H1 (cell line): Measurements from ENCODE around the gene PCDHA11. TPM values are rescaled to one million over a fixed set of nuclear protein-coding genes. Genes with fewer than 3 reads are reported as not detected.

ENCODE experiments used
- CTCF ChIA-PET: fragments of 300-600 bp; sonication (Branson Sonifier 250); formaldehyde crosslinking; loops from one replicate; lab custom pipeline; 2021; ENCODE audit not compliant: partially characterized antibody; lab: Charles Lee
- POLR2A ChIA-PET: fragments of 300-600 bp; sonication (Branson Sonifier 250); formaldehyde crosslinking; loops from one replicate; lab custom pipeline; 2021; ENCODE audit warnings: inconsistent platforms; ENCODE audit not compliant: partially characterized antibody; lab: Charles Lee
- DNase-seq, 2 experiments: peaks; one replicate each; pipeline versions ENCODE4 v3.0.0 to v3.0.0-alpha.2; 2010 to 2022; ENCODE audit warnings: low spot score in 2 of 2, low read depth in 1 of 2, mixed read lengths in 1 of 2
- FAIRE-seq: peaks from 2 replicates; lab custom pipeline; 2011; peaks lifted over from hg19 to GRCh38; lab: Jason Lieb, UNC
- H2AFZ ChIP-seq: 2 replicates; pipeline ENCODE4 v1.8.1; 2012; ENCODE audit warnings: low read length, inconsistent platforms
- H2AK5ac ChIP-seq: 2 replicates; pipeline ENCODE4 v1.6.1; 2013; ENCODE audit warnings: low read depth, low read length
- H2BK120ac ChIP-seq: replicated peaks from 2 replicates; pipeline ENCODE3; 2013; ENCODE audit warnings: low read depth, low read length, inconsistent platforms
- H2BK12ac ChIP-seq: 2 replicates; pipeline ENCODE4 v1.6.1; 2013; ENCODE audit warnings: low read depth, low read length
- H2BK15ac ChIP-seq: 2 replicates; pipeline ENCODE4 v1.6.1; 2013; ENCODE audit warnings: low read length
- H2BK20ac ChIP-seq: 2 replicates; pipeline ENCODE4 v1.6.1; 2013; ENCODE audit warnings: low read length
- H2BK5ac ChIP-seq: 2 replicates; pipeline ENCODE4 v1.6.1; 2013; ENCODE audit warnings: low read depth, low read length
- H3K14ac ChIP-seq: 2 replicates; pipeline ENCODE4 v1.6.1; 2013; ENCODE audit warnings: inconsistent platforms; ENCODE audit not compliant: insufficient read length
- H3K18ac ChIP-seq: 2 replicates; pipeline ENCODE4 v1.6.1; 2013; ENCODE audit warnings: low read length; ENCODE audit errors: extremely low read depth
- H3K23ac ChIP-seq: 2 replicates; pipeline ENCODE4 v1.6.1; 2013; ENCODE audit warnings: inconsistent platforms; ENCODE audit not compliant: insufficient read length
- H3K23me2 ChIP-seq: 2 replicates; pipeline ENCODE4 v1.6.1; 2013; ENCODE audit warnings: low read depth, low read length
- H3K27ac ChIP-seq: 2 replicates; pipeline ENCODE4 v1.6.1; 2011; ENCODE audit warnings: low read depth, low read length, inconsistent platforms
- H3K27me3 ChIP-seq, 4 experiments: replicated peaks in 1 of 4; 1 replicate in 1 of 4; 2 replicates in 3 of 4; pipeline versions ENCODE4 v1.6.1 to v1.8.1; 2011 to 2013; ENCODE audit warnings: low read length in 3 of 4, mild to moderate bottlenecking in 3 of 4, inconsistent platforms in 2 of 4, mixed read lengths in 2 of 4, moderate library complexity in 1 of 4; ENCODE audit not compliant: control insufficient read depth in 3 of 4, insufficient read depth in 3 of 4; ENCODE audit errors: extremely low read depth in 1 of 4
- H3K36me3 ChIP-seq, 4 experiments: 2 replicates each; pipeline versions ENCODE4 v1.6.1 to v1.8.1; 2011 to 2013; ENCODE audit warnings: mild to moderate bottlenecking in 4 of 4, low read length in 3 of 4, moderate library complexity in 2 of 4, control low read depth in 1 of 4, inconsistent platforms in 1 of 4; ENCODE audit not compliant: insufficient read depth in 4 of 4, control insufficient read depth in 2 of 4
- H3K4ac ChIP-seq: replicated peaks from 2 replicates; pipeline ENCODE3; 2013; ENCODE audit warnings: low read length, low read depth, mixed read lengths, inconsistent platforms; ENCODE audit not compliant: insufficient read length
- H3K4me1 ChIP-seq, 4 experiments: replicated peaks in 1 of 4; 1 replicate in 1 of 4; 2 replicates in 3 of 4; pipeline versions ENCODE4 v1.6.1 to v1.8.1; 2011 to 2013; ENCODE audit warnings: low read length in 3 of 4, inconsistent platforms in 2 of 4, mixed read lengths in 1 of 4; ENCODE audit not compliant: insufficient read depth in 4 of 4, control insufficient read depth in 3 of 4
- H3K4me2 ChIP-seq, 2 experiments: 2 replicates each; pipeline versions ENCODE4 v1.6.1 to v1.8.1; 2011 to 2013; ENCODE audit warnings: low read depth in 2 of 2, low read length in 2 of 2, control low read depth in 1 of 2, inconsistent platforms in 1 of 2, mild to moderate bottlenecking in 1 of 2; ENCODE audit not compliant: insufficient read depth in 1 of 2
- H3K4me3 ChIP-seq, 4 experiments: fragments of 200-600, 300-600 bp in 1 of 4; sonication (generic), shearing (Covaris generic), sonication (Bioruptor Twin) in 1 of 4; 2 replicates each; pipeline versions ENCODE4 v1.5.1 to v1.8.1; 2011 to 2016; ENCODE audit warnings: low read length in 4 of 4, low read depth in 3 of 4, control low read depth in 2 of 4, inconsistent platforms in 2 of 4, mild to moderate bottlenecking in 2 of 4, mixed read lengths in 1 of 4, moderate library complexity in 1 of 4; ENCODE audit not compliant: insufficient read depth in 2 of 4; ENCODE audit errors: extremely low read depth in 1 of 4
- H3K56ac ChIP-seq: replicated peaks from 2 replicates; pipeline ENCODE3; 2013; ENCODE audit warnings: low read depth, mild to moderate bottlenecking, mixed read lengths, low read length, inconsistent platforms; ENCODE audit not compliant: insufficient read length
- H3K79me1 ChIP-seq: 2 replicates; pipeline ENCODE4 v1.6.1; 2013; ENCODE audit warnings: low read depth, low read length, control low read depth
- H3K79me2 ChIP-seq, 2 experiments: 2 replicates each; pipeline versions ENCODE4 v1.6.1 to v1.8.1; 2012 to 2013; ENCODE audit warnings: low read length in 2 of 2, mild to moderate bottlenecking in 2 of 2, inconsistent platforms in 1 of 2; ENCODE audit not compliant: insufficient read depth in 2 of 2, control insufficient read depth in 1 of 2
- H3K9ac ChIP-seq, 4 experiments: replicated peaks in 1 of 4; 1 replicate in 1 of 4; 2 replicates in 3 of 4; pipeline versions ENCODE4 v1.6.1 to v1.8.1; 2011 to 2013; ENCODE audit warnings: low read depth in 3 of 4, low read length in 3 of 4, control low read depth in 2 of 4, mild to moderate bottlenecking in 2 of 4, moderate library complexity in 2 of 4, inconsistent platforms in 1 of 4; ENCODE audit errors: extremely low read depth in 1 of 4
- H3K9me3 ChIP-seq, 2 experiments: 2 replicates each; pipeline versions ENCODE4 v1.6.1 to v1.8.1; 2012 to 2013; ENCODE audit warnings: mild to moderate bottlenecking in 2 of 2, moderate library complexity in 2 of 2, control low read depth in 1 of 2, inconsistent platforms in 1 of 2, low read depth in 1 of 2, low read length in 1 of 2, mixed read lengths in 1 of 2; ENCODE audit not compliant: insufficient read depth in 2 of 2
- H4K20me1 ChIP-seq, 2 experiments: replicated peaks in 1 of 2; 2 replicates each; pipeline versions ENCODE3 to v1.8.1; 2011 to 2013; ENCODE audit warnings: inconsistent platforms in 2 of 2, low read length in 2 of 2, mild to moderate bottlenecking in 1 of 2; ENCODE audit not compliant: insufficient read depth in 2 of 2, control insufficient read depth in 1 of 2
- H4K5ac ChIP-seq: 2 replicates; pipeline ENCODE4 v1.6.1; 2013; ENCODE audit warnings: low read length, low read depth, mixed read lengths, inconsistent platforms; ENCODE audit not compliant: insufficient read length
- H4K8ac ChIP-seq: 2 replicates; pipeline ENCODE4 v1.8.0; 2013; ENCODE audit warnings: mild to moderate bottlenecking, moderate library complexity, low read length, inconsistent platforms; ENCODE audit not compliant: insufficient read depth; ENCODE audit errors: extremely low read depth
- H4K91ac ChIP-seq: replicated peaks from 2 replicates; pipeline ENCODE3; 2013; ENCODE audit warnings: low read length, mixed read lengths, inconsistent platforms; ENCODE audit not compliant: insufficient read length
- ATF3 ChIP-seq: IDR thresholded peaks from 2 replicates; pipeline ENCODE4 v1.6.1; 2011; ENCODE audit warnings: low read depth, mild to moderate bottlenecking, low read length; ENCODE audit not compliant: insufficient read depth
- POLR2AphosphoS5 ChIP-seq: IDR thresholded peaks from 2 replicates; pipeline ENCODE4 v1.6.1; 2011; ENCODE audit warnings: low read depth, low read length
- WGBS, 2 experiments: shearing (Covaris generic) in 1 of 2; methylation state at CpG; one replicate each; pipeline versions ENCODE4 v1.1.6 to v1.1.7; 2013 to 2015; ENCODE audit warnings: low lambda C conversion rate in 2 of 2, mixed read lengths in 2 of 2, inconsistent platforms in 1 of 2, low coverage in 1 of 2, missing lambda C conversion rate in 1 of 2; ENCODE audit not compliant: insufficient replicate concordance in 2 of 2, insufficient coverage in 1 of 2, insufficient read length in 1 of 2; ENCODE audit errors: extremely low coverage in 1 of 2, missing lambda C conversion rate in 1 of 2; 5-methylcytosine and 5-hydroxymethylcytosine counted together
- polyA plus RNA-seq, 7 experiments: library from polyadenylated mRNA; depleted of rRNA in 3 of 7; stranded (reverse) in 5 of 7; unstranded in 2 of 7; fragments of >200 nt in 5 of 7; fragments of 200-250 nt in 2 of 7; gene quantifications; 1 replicate in 5 of 7; 2 replicates in 1 of 7; 4 replicates in 1 of 7; pipeline versions ENCODE4 v1.2.1 to v1.2.3, GENCODE V29; 2011 to 2013; ENCODE audit warnings: missing spikeins in 2 of 7, mixed read lengths in 2 of 7
- total RNA-seq: library from RNA; stranded (reverse); fragmentation: NEBNext Ultra II Directional; extraction: Animal tissue kit (Norgen Biotek cat#: 25700); gene quantifications from 2 replicates; pipeline ENCODE4 v1.2.1, GENCODE V29; 2021

Gene PCDHA11
- total and polyA plus RNA-seq, 2 of the 8 experiments (the other 6 are each of a cell fraction or from before 2014, with no cell fraction given), result 4.7 to 6.6 TPM

GRCh38 chr5:140870221-140871201, 1.8 kb downstream of the PCDHA11 start:
- WGBS, 2 experiments, result 96% methylated on average over 91 of the region's 114 CpGs; no CpG with 5 or more reads in 1 of the 2 experiments
- H3K4me3 ChIP-seq, result no peak overlapping the region

More at GRCh38 chr5:140870221-140871201, 1.8 kb downstream of the PCDHA11 start:
- H2BK120ac ChIP-seq, result no peak overlapping the region
- H2AK5ac ChIP-seq, result no peak overlapping the region
- DNase-seq, result no peak
- H3K4ac ChIP-seq, result no peak overlapping the region
- no peaks in the 10 kb centered on the region for H4K20me1 ChIP-seq
- H2AFZ ChIP-seq, result no peak overlapping the region
- no peak overlapping the region for H3K23ac ChIP-seq
- no peaks in the 10 kb centered on the region; a peak in 2 of 7 replicates for H3K4me1 ChIP-seq
- TF ChIP-seq ATF3 (no peak), POLR2AphosphoS5 (peak; percentile 26; the same call in 1 of the 2 replicates)
- no peak overlapping the region for H2BK5ac ChIP-seq
- no peaks in the 10 kb centered on the region for H3K23me2 ChIP-seq
- no peak overlapping the region for H3K9ac ChIP-seq
- no peak overlapping the region for H2BK20ac ChIP-seq
- no peak overlapping the region for H4K5ac ChIP-seq
- H2BK15ac ChIP-seq, result no peak overlapping the region
- CTCF ChIA-PET, result interaction anchor here (0.8 to 9.3 kb wide), 24 partner anchors 9 to 179 kb away, joined by 3 to 141 read pairs (median 6); partner anchors contain the start of genes PCDHA10, PCDHA4, PCDHA6 and PCDHA8
- peaks cover 0 to 19% of the 10 kb centered on the region in 2 experiments; a peak in 2 of 4 replicates for H3K79me2 ChIP-seq
- no peak overlapping the region for H3K14ac ChIP-seq
- no peak overlapping the region for H3K18ac ChIP-seq
- no peak overlapping the region; a peak in 1 of 4 replicates for H3K4me2 ChIP-seq
- H3K27me3 ChIP-seq, result no peaks in the 10 kb centered on the region
- H4K91ac ChIP-seq, result no peak overlapping the region
- no peak overlapping the region for H2BK12ac ChIP-seq
- no peak overlapping the region for H3K56ac ChIP-seq
- H3K79me1 ChIP-seq, result no peaks in the 10 kb centered on the region
- H3K9me3 ChIP-seq, result peaks cover 0 to 13% of the 10 kb centered on the region in 2 experiments; a peak in 1 of 4 replicates
- POLR2A ChIA-PET, result interaction anchor here (1.0 to 2.4 kb wide), 4 partner anchors 8 to 181 kb away, joined by 3 to 7 read pairs (median 6); partner anchors contain the start of genes PCDHA10 and PCDHB1
- peaks cover 0 to 15% (median 0%) of the 10 kb centered on the region in 4 experiments; a peak in 3 of 8 replicates for H3K36me3 ChIP-seq
- FAIRE-seq, result no peak
- no peak overlapping the region for H3K27ac ChIP-seq
- H4K8ac ChIP-seq, result peak overlapping the region; percentile 16
